HG03060 (cell line): ENCODE results near the gene MVP.
"Not testable (repeated sequence)": the region's sequence is repeated elsewhere in the genome, so short reads cannot be mapped to it uniquely, and the experiment has no call there.

Source experiments
- ATAC-seq: cut with Tn5 transposase; IDR thresholded peaks from one replicate; pipeline ENCODE4 v1.9.1; 2021; ENCODE audit warnings: low read depth, moderate number of reproducible peaks; ENCODE audit not compliant: unreplicated experiment

MVP gene

GRCh38 chr16:29868396-29869009 lies 48.2 kb downstream of the MVP start:
- ATAC-seq = no peak

DNA sequence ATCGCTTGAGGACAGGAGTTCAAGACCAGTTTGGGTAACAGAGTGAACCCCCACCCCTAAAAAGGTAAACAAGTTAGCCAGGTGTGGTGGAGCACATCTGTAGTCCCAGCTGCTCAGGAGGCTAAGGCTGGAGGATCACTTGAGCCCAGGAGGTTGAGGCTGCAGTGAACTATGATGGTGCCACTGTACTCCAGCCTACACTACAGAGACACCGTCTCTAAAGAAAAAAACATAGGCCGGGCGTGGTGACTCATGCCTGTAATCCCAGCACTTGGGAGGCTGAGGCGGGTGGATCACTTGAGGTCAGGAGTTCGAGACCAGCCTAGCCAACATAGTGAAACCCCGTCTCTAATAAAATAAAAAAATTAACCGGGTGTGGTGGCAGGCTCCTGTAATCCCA lies 48.8 kb downstream of the MVP start:
- ATAC-seq = not testable (repeated sequence)

GRCh38 chr16:29871822-29872546 lies 51.7 kb downstream of the MVP start:
- ATAC-seq = no peak

DNA sequence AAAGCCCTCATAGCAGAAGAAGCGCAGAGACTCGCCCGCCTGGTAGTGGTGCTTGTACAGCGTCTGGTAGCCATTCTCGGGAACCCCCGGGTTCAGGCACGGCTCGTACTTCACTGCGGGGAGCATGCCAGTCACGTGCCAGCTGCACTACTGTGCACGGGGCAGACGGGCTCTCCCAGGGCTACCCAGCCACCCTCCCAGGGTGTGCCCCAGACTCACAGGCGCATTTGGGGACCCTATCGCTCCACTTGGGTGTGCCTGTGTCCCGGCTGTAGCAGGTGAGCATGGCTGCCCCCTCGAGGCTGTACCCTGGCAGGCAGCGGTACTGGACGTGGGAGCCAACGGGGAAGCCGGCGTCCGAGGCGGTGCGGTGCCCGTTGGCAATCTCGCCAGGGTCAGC lies 53.1 kb downstream of the MVP start:
- ATAC-seq = no peak

- no peak for ATAC-seq
These were observed 54.9 kb downstream of the MVP start for GRCh38 chr16:29875206-29875605.

- ATAC-seq = no peak
These were observed 55.9 kb downstream of the MVP start for GRCh38 chr16:29876217-29876593.

DNA sequence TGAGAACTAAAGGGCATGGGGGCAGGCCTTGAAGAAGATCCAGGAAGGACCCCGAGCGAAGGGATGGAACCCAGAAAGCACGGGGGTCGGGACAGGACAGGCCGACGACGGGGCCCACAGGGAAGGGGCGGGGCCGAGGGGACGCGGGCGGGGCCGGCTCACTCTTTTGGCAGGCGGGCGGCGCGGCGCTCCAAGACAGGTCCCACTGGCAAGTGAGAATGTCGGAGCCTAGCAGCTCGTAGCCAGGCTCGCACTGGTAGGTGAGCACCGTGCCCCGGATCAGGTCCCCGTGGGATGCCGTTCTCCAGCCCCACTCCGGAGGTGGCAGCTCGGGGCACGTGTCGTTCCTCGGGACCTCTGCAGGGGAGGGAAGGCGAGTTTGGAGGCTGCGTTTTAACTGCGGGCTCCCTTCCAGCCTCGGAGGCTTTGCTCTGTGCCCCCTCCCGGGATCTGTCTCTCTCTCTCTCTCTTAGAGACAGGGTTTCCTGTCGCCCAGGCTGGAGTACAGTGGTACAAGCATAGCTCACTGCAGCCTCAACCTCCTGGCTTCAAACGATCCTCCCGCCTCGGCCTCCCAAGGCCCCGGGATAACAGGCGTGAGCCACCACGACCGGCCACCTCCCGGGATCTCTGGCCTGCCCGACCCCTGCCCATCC lies 56.5 kb downstream of the MVP start:
- no peak for ATAC-seq

GRCh38 chr16:29877266-29877961 lies 57.2 kb downstream of the MVP start:
- ATAC-seq = no peak

DNA sequence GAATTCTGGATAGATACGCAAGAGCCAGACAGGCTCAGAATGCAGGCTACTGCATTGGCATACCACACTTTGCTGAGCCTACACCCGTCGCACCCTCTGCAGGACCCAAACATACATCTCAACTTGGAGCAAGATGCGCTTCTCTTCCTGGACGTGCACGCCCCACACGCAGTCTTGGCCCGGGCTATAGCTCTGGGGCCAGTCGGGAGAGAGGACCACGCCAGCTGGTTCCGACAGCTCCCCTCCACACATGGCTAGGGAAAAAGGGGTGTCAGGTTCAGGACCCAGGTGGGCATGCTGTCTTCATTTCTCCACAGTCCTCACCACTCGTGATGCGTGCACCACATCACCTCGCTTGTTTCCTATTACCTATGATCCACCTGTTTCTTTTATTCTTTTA lies 57.9 kb downstream of the MVP start:
- no peak for ATAC-seq

DNA sequence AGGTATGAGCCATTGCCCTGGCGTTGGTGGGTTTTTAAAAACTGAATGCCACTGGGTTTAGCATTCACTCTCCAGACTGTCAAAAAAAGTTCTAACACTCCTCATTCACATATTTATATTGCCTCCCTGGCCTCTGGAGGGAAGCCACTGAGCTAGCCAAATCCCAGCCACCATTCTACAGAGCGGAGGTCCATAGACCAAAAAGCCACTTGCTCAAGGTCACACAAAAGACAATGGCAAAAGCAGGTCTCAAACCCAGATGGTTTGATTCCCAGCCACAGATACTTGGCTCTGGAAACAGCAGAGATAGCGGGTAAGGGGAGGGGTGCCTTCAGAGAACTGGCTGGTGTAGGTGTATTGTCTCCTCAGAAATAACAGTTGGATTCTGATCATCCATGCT lies 60.8 kb downstream of the MVP start:
- no peak for ATAC-seq

- no peak for ATAC-seq
These were observed 63.7 kb downstream of the MVP start for GRCh38 chr16:29883987-29884386.

- ATAC-seq = not testable (repeated sequence)
These were observed 69.1 kb downstream of the MVP start for GRCh38 chr16:29889372-29889771.

DNA sequence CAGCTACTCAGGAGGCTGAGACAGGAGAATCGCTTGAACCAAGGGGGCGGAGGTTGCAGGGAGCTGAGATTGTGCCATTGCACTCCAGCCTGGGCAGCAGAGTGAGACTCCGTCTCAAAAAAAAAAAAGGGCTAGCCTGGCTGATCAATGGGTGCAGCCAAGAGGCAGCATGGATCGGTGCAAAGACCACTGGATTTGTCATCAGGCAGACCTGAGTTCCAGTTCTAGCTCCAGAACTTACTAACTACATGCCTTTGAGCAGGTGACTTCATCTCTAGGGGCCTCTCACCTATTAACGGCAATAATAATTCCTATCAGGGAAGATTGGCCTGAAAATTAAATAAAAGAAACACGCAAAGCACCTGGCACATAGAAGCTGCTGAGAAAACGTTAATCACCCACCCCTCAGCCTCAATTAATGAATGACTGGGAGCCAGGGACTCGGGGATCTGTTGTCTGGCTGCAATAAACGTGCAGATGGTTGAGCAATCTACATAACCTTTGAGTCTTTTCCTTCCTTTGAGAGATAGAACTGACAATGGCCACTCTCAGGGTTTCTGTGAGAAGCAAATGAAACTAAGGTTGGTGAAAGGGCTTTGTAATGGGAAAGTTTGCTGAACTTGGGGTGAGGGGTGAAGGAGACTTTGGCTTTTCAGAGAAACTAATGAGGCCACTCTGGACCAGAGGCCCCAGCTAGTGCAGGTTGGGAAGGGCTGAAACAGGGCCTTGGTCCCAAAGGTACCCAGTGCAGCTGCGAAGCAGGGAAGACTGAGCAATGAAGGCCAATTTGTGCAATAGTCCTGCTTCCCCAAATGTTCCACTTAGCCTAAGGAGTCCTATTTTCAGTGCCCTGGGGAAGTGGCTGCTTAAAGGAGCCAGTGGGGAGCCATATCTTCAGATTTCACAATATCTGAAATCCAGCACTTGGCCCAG lies 71.5 kb downstream of the MVP start:
- ATAC-seq = no peak

DNA sequence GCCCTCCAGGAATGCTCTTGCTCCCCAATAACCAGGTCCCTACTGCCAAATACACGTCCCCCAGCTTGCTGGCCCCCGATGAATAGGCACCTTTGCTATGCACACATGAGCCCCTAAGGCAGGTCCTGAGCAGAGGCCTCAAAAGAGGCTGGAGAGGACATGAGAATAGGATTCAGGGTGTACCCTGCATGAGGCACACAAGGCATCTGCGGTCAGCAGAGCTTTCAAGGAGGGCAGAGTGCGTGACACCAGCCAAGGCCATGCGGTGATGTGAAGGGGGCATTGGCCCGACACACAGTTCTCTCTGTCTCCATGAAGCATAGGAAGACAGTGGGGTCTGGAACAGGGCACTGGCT lies 72.2 kb downstream of the MVP start:
- no peak for ATAC-seq

GRCh38 chr16:29893553-29893952 lies 73.3 kb downstream of the MVP start:
- ATAC-seq = no peak

- no peak for ATAC-seq
These were observed 74.1 kb downstream of the MVP start for GRCh38 chr16:29894352-29894751.

GRCh38 chr16:29896841-29897240 lies 76.6 kb downstream of the MVP start:
- no peak for ATAC-seq

DNA sequence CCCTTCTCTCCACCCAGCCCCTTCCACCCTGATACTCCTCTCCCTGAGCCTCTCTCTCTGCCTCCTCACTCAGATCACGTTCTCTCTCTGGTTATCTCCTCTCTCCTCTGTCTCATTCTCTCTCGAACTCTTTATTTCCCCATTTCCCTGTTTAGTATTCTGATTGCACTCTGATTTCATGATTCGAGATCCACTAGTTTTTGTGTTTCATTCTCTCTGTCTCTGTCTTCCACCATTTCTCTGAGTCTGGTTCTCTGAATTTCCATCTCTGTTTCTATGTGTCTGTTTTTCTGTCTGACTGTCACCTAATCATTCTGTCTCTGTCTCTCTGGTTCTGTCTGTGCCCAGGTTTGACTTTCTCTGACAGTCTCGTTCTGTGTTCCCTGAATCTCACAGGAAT lies 77.1 kb downstream of the MVP start:
- no peak for ATAC-seq
